Mesodermal cell (in vitro differentiated cells): ENCODE results near the gene PHACTR4.
A peak's percentile ranks its signal among the peaks of the same experiment; 100 is the strongest.
"Not testable (repeated sequence)": the region's sequence is repeated elsewhere in the genome, so short reads cannot be mapped to it uniquely, and the experiment has no call there.

ENCODE experiments used
- H3K27ac ChIP-seq: 2 replicates; pipeline ENCODE4 v1.7.0; 2013; ENCODE audit warnings: mild to moderate bottlenecking, low read depth, low read length, moderate library complexity; ENCODE audit not compliant: severe bottlenecking
- H3K36me3 ChIP-seq: 2 replicates; pipeline ENCODE4 v1.7.1; 2013; ENCODE audit warnings: mild to moderate bottlenecking, low read length, moderate library complexity; ENCODE audit not compliant: control insufficient read depth, insufficient read depth
- H3K4me1 ChIP-seq: one replicate; pipeline ENCODE4 v1.7.1; 2013; ENCODE audit warnings: mild to moderate bottlenecking, low read length; ENCODE audit not compliant: insufficient read depth, control insufficient read depth, poor library complexity, severe bottlenecking
- H3K4me3 ChIP-seq: 2 replicates; pipeline ENCODE4 v1.7.0; 2013; ENCODE audit warnings: low read length, control low read depth, mild to moderate bottlenecking; ENCODE audit not compliant: insufficient read depth, poor library complexity, severe bottlenecking; ENCODE audit errors: extremely low read depth
- H3K9me3 ChIP-seq: 2 replicates; pipeline ENCODE4 v1.7.1; 2013; ENCODE audit warnings: mild to moderate bottlenecking, low read length, moderate library complexity; ENCODE audit not compliant: control insufficient read depth
- WGBS, 2 experiments: methylation state at CpG; one replicate each; pipeline ENCODE4 v1.1.5; 2013; ENCODE audit warnings: missing lambda C conversion rate in 2 of 2; ENCODE audit not compliant: insufficient coverage in 2 of 2; 5-methylcytosine and 5-hydroxymethylcytosine counted together

Gene PHACTR4

GRCh38 chr1:28521502-28522164 lies 152.1 kb downstream of the PHACTR4 start:
- Histone ChIP-seq H3K4me1 (peaks cover 25% of the 10 kb centered on the region), H3K36me3 (peaks cover 21% of the 10 kb centered on the region), H3K4me3 (no peak overlapping the region), H3K9me3 (no peaks in the 10 kb centered on the region), H3K27ac (no peak overlapping the region)
- 90 to 94% methylated on average over 5 to 6 of the region's 6 CpGs for WGBS, 2 experiments

- not testable (repeated sequence) for H3K4me3 ChIP-seq, H3K9me3 ChIP-seq, H3K27ac ChIP-seq
- Histone ChIP-seq H3K36me3 (peaks cover 28% of the 10 kb centered on the region), H3K4me1 (peaks cover 28% of the 10 kb centered on the region)
- WGBS, 2 experiments = 93 to 97% methylated on average over 3 of the region's 9 CpGs
Measured at GRCh38 chr1:28522537-28522936, 153.0 kb downstream of the PHACTR4 start.

- H3K36me3 ChIP-seq = peaks cover 44% of the 10 kb centered on the region
- 85 to 96% methylated on average over 8 of the region's 10 CpGs for whole genome bisulfite sequencing, 2 experiments
Measured at GRCh38 chr1:28525002-28525642, 155.6 kb downstream of the PHACTR4 start.

GRCh38 chr1:28526886-28527285 lies 157.3 kb downstream of the PHACTR4 start:
- no peak overlapping the region for H3K27ac ChIP-seq

More at GRCh38 chr1:28525002-28525642, 155.6 kb downstream of the PHACTR4 start:
- peak overlapping the region; percentile 78 for H3K27ac ChIP-seq
- peaks cover 17% of the 10 kb centered on the region for H3K4me1 ChIP-seq
- not testable (repeated sequence) for H3K9me3 ChIP-seq, H3K4me3 ChIP-seq

GRCh38 chr1:28530456-28530855 lies 160.9 kb downstream of the PHACTR4 start:
- Histone ChIP-seq H3K4me3 (no peak overlapping the region), H3K36me3 (peaks cover 68% of the 10 kb centered on the region), H3K4me1 (peaks cover 13% of the 10 kb centered on the region), H3K27ac (no peak overlapping the region), H3K9me3 (no peaks in the 10 kb centered on the region)
- 94 to 97% methylated on average over 21 to 22 of the region's 31 CpGs for WGBS, 2 experiments

More at GRCh38 chr1:28526886-28527285, 157.3 kb downstream of the PHACTR4 start:
- H3K9me3 ChIP-seq = no peaks in the 10 kb centered on the region
- no peak overlapping the region for H3K4me3 ChIP-seq
- peaks cover 13% of the 10 kb centered on the region for H3K4me1 ChIP-seq
- peaks cover 53% of the 10 kb centered on the region for H3K36me3 ChIP-seq
- WGBS, 2 experiments = 88 to 100% methylated on average over 4 to 6 of the region's 9 CpGs

GRCh38 chr1:28534671-28535070 lies 165.1 kb downstream of the PHACTR4 start:
- H3K4me3 ChIP-seq = no peak overlapping the region
- 95 to 100% methylated on average over 4 to 5 of the region's 6 CpGs for WGBS, 2 experiments
- H3K4me1 ChIP-seq = peaks cover 2% of the 10 kb centered on the region
- H3K27ac ChIP-seq = no peak overlapping the region
- H3K9me3 ChIP-seq = no peaks in the 10 kb centered on the region
- peaks cover 81% of the 10 kb centered on the region for H3K36me3 ChIP-seq

GRCh38 chr1:28535180-28535579 lies 165.6 kb downstream of the PHACTR4 start:
- peaks cover 76% of the 10 kb centered on the region for H3K36me3 ChIP-seq
- 92 to 98% methylated on average over 6 of the region's 6 CpGs for WGBS, 2 experiments

GRCh38 chr1:28537457-28538199 lies 168.1 kb downstream of the PHACTR4 start:
- Histone ChIP-seq H3K4me1 (peaks cover 2% of the 10 kb centered on the region), H3K27ac (peak overlapping the region; percentile 16), H3K4me3 (no peak overlapping the region), H3K36me3 (peaks cover 56% of the 10 kb centered on the region), H3K9me3 (no peaks in the 10 kb centered on the region)
- WGBS, 2 experiments = 91 to 92% methylated on average over 5 to 7 of the region's 8 CpGs

More at GRCh38 chr1:28535180-28535579, 165.6 kb downstream of the PHACTR4 start:
- no peak overlapping the region for H3K27ac ChIP-seq
- H3K9me3 ChIP-seq = no peaks in the 10 kb centered on the region
- no peak overlapping the region for H3K4me3 ChIP-seq
- H3K4me1 ChIP-seq = peaks cover 2% of the 10 kb centered on the region

- peak overlapping the region; percentile 8 for H3K27ac ChIP-seq
- H3K9me3 ChIP-seq = no peaks in the 10 kb centered on the region
- H3K4me3 ChIP-seq = no peak overlapping the region
- 99 to 100% methylated on average over 4 to 6 of the region's 6 CpGs for WGBS, 2 experiments
- peaks cover 2% of the 10 kb centered on the region for H3K4me1 ChIP-seq
- peaks cover 52% of the 10 kb centered on the region for H3K36me3 ChIP-seq
Measured at GRCh38 chr1:28538286-28538685, 168.7 kb downstream of the PHACTR4 start.

- peaks cover 33% of the 10 kb centered on the region for H3K36me3 ChIP-seq
- H3K4me1 ChIP-seq = peaks cover 2% of the 10 kb centered on the region
- no peak overlapping the region for H3K27ac ChIP-seq
- no peak overlapping the region for H3K4me3 ChIP-seq
- 94 to 100% methylated on average over 5 to 7 of the region's 7 CpGs for WGBS, 2 experiments
- H3K9me3 ChIP-seq = no peaks in the 10 kb centered on the region
Measured at GRCh38 chr1:28540651-28541050, 171.1 kb downstream of the PHACTR4 start.
